GM13976 (cell line): ENCODE measurements around the gene PSMB2.

Source experiments
- DNase-seq: peaks from one replicate; pipeline ENCODE4 v3.0.0; 2012; ENCODE audit warnings: low spot score
- in situ Hi-C: fragments of 300-500 bp; cut with MboI; formaldehyde crosslinking; loops from one replicate; pipeline ENCODE4 v1.12.0; 2022; ENCODE audit warnings: low sequenced_read_pairs, mixed read lengths, inconsistent platforms; ENCODE audit not compliant: unreplicated experiment
- TF ChIP-seq, protein P1 (sequence below): IDR thresholded peaks from 2 replicates; pipeline ENCODE4 v1.5.1; 2012; ENCODE audit warnings: borderline replicate concordance, mild to moderate bottlenecking; ENCODE audit not compliant: insufficient read depth; ENCODE audit errors: extremely low read depth, missing control alignments, control extremely low read depth

PSMB2 gene

DNA sequence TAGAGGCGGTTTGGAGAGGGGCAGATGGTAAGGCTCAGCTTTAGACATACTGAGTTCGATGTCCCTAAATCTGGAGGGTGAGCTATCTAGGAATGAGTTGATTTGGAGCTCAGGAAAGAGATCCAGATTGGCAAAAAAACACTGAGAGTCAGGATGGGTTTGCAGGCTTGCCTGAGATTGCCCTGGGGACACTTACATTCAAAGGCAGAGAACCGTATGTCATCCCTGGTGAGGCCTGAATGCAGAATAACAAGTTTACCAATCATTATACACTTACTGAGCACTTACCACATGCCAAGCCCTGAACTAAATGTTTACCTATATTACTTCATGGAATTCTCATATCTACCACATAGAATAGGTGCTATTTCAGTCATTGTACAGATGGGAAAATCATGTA, 40.7 kb downstream of the PSMB2 start:
- TF ChIP-seq, protein P1, sequence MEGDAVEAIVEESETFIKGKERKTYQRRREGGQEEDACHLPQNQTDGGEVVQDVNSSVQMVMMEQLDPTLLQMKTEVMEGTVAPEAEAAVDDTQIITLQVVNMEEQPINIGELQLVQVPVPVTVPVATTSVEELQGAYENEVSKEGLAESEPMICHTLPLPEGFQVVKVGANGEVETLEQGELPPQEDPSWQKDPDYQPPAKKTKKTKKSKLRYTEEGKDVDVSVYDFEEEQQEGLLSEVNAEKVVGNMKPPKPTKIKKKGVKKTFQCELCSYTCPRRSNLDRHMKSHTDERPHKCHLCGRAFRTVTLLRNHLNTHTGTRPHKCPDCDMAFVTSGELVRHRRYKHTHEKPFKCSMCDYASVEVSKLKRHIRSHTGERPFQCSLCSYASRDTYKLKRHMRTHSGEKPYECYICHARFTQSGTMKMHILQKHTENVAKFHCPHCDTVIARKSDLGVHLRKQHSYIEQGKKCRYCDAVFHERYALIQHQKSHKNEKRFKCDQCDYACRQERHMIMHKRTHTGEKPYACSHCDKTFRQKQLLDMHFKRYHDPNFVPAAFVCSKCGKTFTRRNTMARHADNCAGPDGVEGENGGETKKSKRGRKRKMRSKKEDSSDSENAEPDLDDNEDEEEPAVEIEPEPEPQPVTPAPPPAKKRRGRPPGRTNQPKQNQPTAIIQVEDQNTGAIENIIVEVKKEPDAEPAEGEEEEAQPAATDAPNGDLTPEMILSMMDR, result no peak
- in situ Hi-C loops, result no loop called here
- no peak for DNase-seq

DNA sequence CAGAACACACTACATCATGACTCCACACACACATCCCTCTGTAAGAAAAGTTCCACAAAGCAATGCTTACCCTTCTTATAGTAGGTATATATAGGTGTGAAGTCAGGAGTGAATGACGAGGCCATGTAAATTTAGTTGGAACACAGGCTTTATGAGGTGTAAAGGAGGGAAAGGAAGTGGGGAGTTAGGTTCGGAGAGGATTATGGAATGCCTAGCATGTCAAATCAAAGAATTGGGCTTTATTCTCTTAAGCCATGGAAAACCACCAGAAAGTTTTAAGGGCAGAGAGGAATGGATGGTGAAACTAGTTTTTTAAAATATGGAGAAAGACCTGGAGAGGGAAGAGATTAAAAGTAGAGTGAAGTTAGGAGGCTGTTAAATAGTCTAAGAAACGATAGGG, 41.9 kb downstream of the PSMB2 start:
- in situ Hi-C loops, result no loop called here
- no peak for DNase-seq
- TF ChIP-seq, protein P1, result no peak

DNA sequence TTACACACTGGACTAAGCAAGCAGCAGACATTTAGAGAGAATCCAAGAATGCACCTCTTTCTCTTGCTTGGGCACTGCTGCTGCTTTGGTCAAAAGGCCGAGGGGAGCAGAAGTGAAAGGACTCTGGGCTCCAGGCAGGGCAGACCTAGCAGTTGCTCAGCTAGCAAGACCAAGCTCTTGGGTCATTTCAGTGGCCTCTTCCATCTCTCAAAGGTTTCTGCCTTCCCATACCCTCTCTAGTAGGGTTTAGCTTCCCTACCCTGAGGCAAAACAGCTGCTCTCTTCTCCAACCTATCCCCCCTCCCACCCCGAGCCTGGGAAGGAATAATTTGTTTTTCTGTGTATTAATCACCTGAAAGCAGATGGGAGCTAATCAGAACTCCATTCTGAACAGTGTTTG, 42.4 kb downstream of the PSMB2 start:
- TF ChIP-seq, protein P1, result no peak
- DNase-seq, result no peak
- in situ Hi-C loops, result no loop called here

DNA sequence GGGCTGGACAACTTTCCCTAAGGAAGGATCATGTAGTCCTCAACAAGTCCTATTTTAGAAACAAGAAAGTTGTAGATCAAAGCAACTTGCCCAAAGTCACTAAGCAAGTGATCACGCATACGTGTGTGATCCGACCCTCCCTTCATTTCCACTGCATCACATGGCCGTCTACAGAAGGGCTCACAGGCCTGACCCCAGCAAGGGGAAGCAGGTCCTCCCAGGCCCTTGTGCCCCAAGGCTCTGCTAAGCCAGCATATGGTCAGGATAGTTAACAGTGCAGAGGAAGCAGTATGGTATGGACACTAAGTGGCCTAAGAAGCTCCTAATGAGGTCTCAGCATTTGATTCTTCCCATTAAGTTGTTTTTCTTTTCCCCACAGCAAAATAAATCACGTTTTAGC, 43.5 kb downstream of the PSMB2 start:
- DNase-seq, result no peak
- TF ChIP-seq, protein P1, result no peak
- in situ Hi-C loops, result no loop called here

DNA sequence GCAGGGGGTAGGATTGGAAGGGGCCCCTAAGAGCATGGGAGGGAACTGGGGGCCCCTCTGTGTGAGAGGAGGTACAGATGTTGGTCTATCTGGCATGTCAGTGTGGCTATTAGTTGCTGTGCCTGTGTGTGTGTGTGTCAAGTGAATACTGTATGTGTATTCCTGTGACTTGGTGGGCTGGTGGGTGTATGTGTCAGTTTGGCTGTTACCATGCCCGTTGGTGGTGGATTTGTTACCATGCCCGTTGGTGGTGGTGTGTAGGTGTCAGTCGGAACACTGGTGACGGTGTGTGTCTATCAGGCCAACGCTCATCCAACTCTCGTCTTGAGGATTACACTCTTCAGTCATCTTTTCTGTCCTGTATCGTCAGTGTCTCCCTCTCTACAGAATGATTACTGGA, 45.6 kb downstream of the PSMB2 start:
- TF ChIP-seq, protein P1, result no peak
- in situ Hi-C loops, result no loop called here
- no peak for DNase-seq

DNA sequence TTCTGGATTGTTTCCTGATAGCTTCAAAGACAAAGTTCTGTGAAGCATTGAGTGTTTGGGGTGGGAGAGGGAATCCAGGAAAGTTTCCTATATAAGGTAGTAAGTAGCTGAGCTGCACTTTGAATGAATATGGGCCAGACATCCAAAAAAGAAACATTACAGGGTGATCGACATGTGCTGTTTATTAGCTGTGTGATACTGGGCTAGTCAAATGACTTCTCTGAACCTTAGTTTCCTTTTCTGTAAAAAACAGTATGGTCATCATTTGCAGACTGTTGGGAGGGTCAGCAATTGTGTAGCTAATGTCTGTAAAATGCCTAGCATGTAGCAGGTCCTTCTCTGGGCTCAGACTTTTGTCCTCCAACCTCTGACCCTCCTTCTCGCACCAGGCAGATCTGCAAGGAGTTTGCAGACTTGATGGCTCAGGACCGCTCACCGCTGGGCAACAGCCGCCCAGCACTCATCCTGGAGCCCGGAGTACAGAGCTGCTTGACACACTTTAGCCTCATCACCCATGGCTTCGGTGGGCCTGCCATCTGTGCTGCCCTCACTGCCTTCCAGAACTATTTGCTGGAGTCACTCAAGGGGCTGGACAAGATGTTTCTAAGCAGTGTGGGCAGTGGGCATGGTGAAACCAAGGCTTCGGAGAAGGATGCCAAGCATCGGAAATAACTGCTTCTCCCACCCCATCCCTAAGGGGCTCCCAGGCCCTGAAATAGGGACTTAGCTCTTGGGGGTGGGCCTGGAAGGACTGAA, 47.1 kb downstream of the PSMB2 start:
- DNase-seq, result no peak
- TF ChIP-seq, protein P1, result no peak
- in situ Hi-C loops, result no loop called here
